ENCODE results near the gene IGSF9B.

GRCh38 chr11:133895061-133895479 is 61.7 kb downstream of the IGSF9B start:
- no peak for TF ChIP-seq CTCF (optimal IDR thresholded peaks at IDR 0.05 in 1 of 3, IDR thresholded peaks at IDR 0.05 in 1 of 3, conservative IDR thresholded peaks at IDR 0.05 in 1 of 3; ENCODE audit: extremely low read depth in 1 of 3, insufficient read depth in 2 of 3, low read length in 3 of 3)
- TF ChIP-seq EZH2 (IDR thresholded peaks at IDR 0.05; ENCODE audit: low read length) = no peak

Data from keratinocyte (primary cell).